Loucy (cell line): ENCODE data around the gene DNMT3B.

Source experiments
- H2AFZ ChIP-seq: fragments of 200-600 bp; sonication (generic); 2 replicates; pipeline ENCODE4 v1.6.0; 2016; ENCODE audit warnings: antibody characterized with exemption, mild to moderate bottlenecking, low read length, moderate library complexity
- H3F3A ChIP-seq: fragments of 200-600 bp; 2 replicates; pipeline ENCODE4 v1.6.0; 2016; ENCODE audit warnings: antibody characterized with exemption, low read depth, mild to moderate bottlenecking
- H3K27me3 ChIP-seq: fragments of 200-600 bp; sonication (generic); 2 replicates; pipeline ENCODE4 v1.6.1; 2014; ENCODE audit warnings: low read length, mild to moderate bottlenecking; ENCODE audit not compliant: insufficient read depth, poor library complexity, severe bottlenecking
- H3K36me3 ChIP-seq: fragments of 200-600 bp; sonication (generic); 2 replicates; pipeline ENCODE4 v1.6.1; 2016; ENCODE audit warnings: low read length; ENCODE audit not compliant: insufficient read depth
- H3K4me1 ChIP-seq: fragments of 200-600 bp; sonication (generic); 2 replicates; pipeline ENCODE4 v1.5.1; 2014; ENCODE audit warnings: low read length, mild to moderate bottlenecking; ENCODE audit not compliant: insufficient read depth, poor library complexity, severe bottlenecking
- H3K4me2 ChIP-seq: fragments of 200-600 bp; sonication (generic); 2 replicates; pipeline ENCODE4 v1.6.0; 2014; ENCODE audit warnings: antibody characterized with exemption, low read length, low read depth, mild to moderate bottlenecking; ENCODE audit not compliant: poor library complexity, severe bottlenecking
- H3K4me3 ChIP-seq: fragments of 200-600 bp; sonication (generic); 2 replicates; pipeline ENCODE4 v1.5.1; 2014; ENCODE audit warnings: low read length, mild to moderate bottlenecking, mixed read lengths; ENCODE audit not compliant: poor library complexity, severe bottlenecking
- H3K79me2 ChIP-seq: fragments of 200-600 bp; sonication (generic); 2 replicates; pipeline ENCODE4 v1.6.1; 2014; ENCODE audit warnings: low read length; ENCODE audit not compliant: insufficient read depth
- H3K9ac ChIP-seq: fragments of 200-600 bp; sonication (generic); 2 replicates; pipeline ENCODE4 v1.6.0; 2014; ENCODE audit warnings: mild to moderate bottlenecking, low read depth, low read length, moderate library complexity; ENCODE audit not compliant: poor library complexity, severe bottlenecking
- H3K9me2 ChIP-seq: fragments of 200-600 bp; sonication (generic); replicated peaks from 2 replicates; pipeline ENCODE4 v1.6.1; 2016; ENCODE audit warnings: low read depth, low read length, mixed read lengths
- H3K9me3 ChIP-seq: fragments of 200-600 bp; sonication (generic); 2 replicates; pipeline ENCODE4 v1.6.1; 2014; ENCODE audit warnings: mild to moderate bottlenecking, antibody characterized with exemption, low read length, low read depth; ENCODE audit not compliant: insufficient read depth
- H4K20me1 ChIP-seq: fragments of 200-600 bp; sonication (generic); 2 replicates; pipeline ENCODE4 v1.6.0; 2014; ENCODE audit warnings: antibody characterized with exemption, low read length, mild to moderate bottlenecking; ENCODE audit not compliant: insufficient read depth, poor library complexity, severe bottlenecking
- EZH2phosphoT487 ChIP-seq: fragments of 200-600 bp; IDR thresholded peaks from 2 replicates; pipeline ENCODE4 v1.6.1; 2018; ENCODE audit warnings: antibody characterized with exemption, mild to moderate bottlenecking, moderate library complexity, borderline replicate concordance
- TF ChIP-seq, protein P1 (sequence below): fragments of 200-600 bp; sonication (generic); conservative IDR thresholded peaks from 2 replicates; pipeline ENCODE4 v1.5.1; 2014; ENCODE audit warnings: mild to moderate bottlenecking, antibody characterized with exemption, low read length

The DNMT3B gene

DNA sequence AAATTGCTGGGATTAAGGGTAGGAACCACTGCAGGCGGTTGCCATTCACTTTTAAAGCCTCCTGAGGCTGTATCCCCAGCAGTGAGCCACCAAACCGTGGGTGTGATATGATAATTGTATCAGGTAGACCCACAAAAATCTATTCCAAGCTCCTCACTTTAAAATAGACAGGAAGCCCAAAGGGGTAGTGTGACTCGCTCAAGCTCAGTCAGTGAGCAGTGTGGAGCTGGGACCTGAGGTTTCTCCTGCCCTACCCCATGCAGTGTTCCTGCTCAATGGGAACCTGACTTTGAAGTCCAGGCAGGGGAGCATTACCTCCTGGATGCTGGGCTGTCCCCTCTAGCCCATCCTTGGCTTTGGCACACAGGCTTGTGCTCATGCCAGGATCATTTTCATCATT is 42.6 kb downstream of the DNMT3B start:
- H3K27me3 ChIP-seq, result no peaks in the 10 kb centered on the region
- H3K4me1 ChIP-seq, result no peaks in the 10 kb centered on the region
- peaks cover 5% of the 10 kb centered on the region; the same call in 1 of the 2 replicates for H3F3A ChIP-seq
- H2AFZ ChIP-seq, result no peak overlapping the region
- H4K20me1 ChIP-seq, result peaks cover 4% of the 10 kb centered on the region
- no peaks in the 10 kb centered on the region for H3K9me3 ChIP-seq
- no peaks in the 10 kb centered on the region for H3K9me2 ChIP-seq
- no peak overlapping the region for H3K4me2 ChIP-seq
- H3K79me2 ChIP-seq, result no peaks in the 10 kb centered on the region
- H3K4me3 ChIP-seq, result no peak overlapping the region
- H3K9ac ChIP-seq, result no peak overlapping the region
- H3K36me3 ChIP-seq, result peaks cover 100% of the 10 kb centered on the region
- TF ChIP-seq, protein P1, sequence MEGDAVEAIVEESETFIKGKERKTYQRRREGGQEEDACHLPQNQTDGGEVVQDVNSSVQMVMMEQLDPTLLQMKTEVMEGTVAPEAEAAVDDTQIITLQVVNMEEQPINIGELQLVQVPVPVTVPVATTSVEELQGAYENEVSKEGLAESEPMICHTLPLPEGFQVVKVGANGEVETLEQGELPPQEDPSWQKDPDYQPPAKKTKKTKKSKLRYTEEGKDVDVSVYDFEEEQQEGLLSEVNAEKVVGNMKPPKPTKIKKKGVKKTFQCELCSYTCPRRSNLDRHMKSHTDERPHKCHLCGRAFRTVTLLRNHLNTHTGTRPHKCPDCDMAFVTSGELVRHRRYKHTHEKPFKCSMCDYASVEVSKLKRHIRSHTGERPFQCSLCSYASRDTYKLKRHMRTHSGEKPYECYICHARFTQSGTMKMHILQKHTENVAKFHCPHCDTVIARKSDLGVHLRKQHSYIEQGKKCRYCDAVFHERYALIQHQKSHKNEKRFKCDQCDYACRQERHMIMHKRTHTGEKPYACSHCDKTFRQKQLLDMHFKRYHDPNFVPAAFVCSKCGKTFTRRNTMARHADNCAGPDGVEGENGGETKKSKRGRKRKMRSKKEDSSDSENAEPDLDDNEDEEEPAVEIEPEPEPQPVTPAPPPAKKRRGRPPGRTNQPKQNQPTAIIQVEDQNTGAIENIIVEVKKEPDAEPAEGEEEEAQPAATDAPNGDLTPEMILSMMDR, result no peak
- TF ChIP-seq EZH2phosphoT487, result no peak

DNA sequence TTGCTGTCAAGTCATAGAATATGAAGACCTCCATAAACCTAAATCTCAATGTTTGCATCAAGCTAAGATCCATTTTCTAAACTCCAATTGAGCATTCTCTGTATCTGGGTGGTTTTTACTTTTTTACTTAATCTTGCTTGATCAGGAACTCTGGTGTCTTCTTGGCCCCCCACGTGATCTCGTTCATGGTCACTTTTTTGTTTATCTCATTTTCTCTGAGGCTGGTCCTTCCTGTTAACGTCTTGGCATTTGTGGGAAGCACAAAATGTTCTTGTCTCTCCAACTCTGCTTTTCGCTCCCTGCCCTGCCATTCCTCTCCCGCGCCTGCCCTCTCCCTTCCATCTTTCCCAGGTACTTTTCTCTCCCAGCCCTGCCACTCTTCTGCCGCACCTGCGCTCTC is 43.5 kb downstream of the DNMT3B start:
- Histone ChIP-seq H3K27me3 (no peaks in the 10 kb centered on the region), H3K9ac (no peak overlapping the region), H3K4me1 (no peaks in the 10 kb centered on the region), H3K9me3 (no peaks in the 10 kb centered on the region), H3K4me2 (no peak overlapping the region), H3K36me3 (peaks cover 100% of the 10 kb centered on the region), H4K20me1 (peaks cover 4% of the 10 kb centered on the region), H3F3A (peaks cover 5% of the 10 kb centered on the region; the same call in 1 of the 2 replicates), H2AFZ (no peak overlapping the region), H3K79me2 (no peaks in the 10 kb centered on the region), H3K4me3 (no peak overlapping the region), H3K9me2 (no peaks in the 10 kb centered on the region)
- TF ChIP-seq, protein P1, result no peak

DNA sequence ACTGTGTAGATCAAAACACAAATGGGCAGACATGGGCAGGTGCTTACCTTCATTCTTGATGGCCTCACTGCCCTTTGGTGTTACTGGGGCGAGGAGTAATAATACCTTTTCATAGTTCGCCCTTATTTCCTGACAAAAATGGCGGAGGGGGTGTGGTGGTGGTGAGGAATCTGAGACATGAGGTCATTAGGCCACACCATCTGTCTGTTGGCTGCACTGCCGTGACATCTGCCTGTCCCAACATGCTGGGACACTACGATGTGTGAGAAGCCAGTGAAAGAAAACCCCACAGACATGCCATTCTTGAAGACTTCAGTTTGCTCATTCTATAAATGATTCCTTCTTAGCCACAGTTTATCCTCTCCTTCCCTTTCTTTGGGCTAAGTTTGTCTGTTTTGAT is 44.2 kb downstream of the DNMT3B start:
- Histone ChIP-seq H3K4me2 (no peak overlapping the region), H3K9me2 (no peaks in the 10 kb centered on the region), H3K4me3 (no peak overlapping the region), H3K79me2 (no peaks in the 10 kb centered on the region), H3K36me3 (peaks cover 96% of the 10 kb centered on the region), H3F3A (peaks cover 5% of the 10 kb centered on the region; the same call in 1 of the 2 replicates), H3K4me1 (no peaks in the 10 kb centered on the region), H3K27me3 (no peaks in the 10 kb centered on the region), H3K9ac (no peak overlapping the region), H3K9me3 (no peaks in the 10 kb centered on the region), H4K20me1 (peaks cover 4% of the 10 kb centered on the region), H2AFZ (no peak overlapping the region)
- no peak for TF ChIP-seq EZH2phosphoT487
- TF ChIP-seq, protein P1, result no peak
